Measurements from ENCODE around the gene ALDH16A1. TPM values are rescaled to one million over a fixed set of nuclear protein-coding genes. Genes with fewer than 3 reads are reported as not detected.

The ALDH16A1 gene
- total and polyA plus RNA-seq, 10 of the 15 experiments (the other 5 are each of a cell fraction or from before 2014, with no cell fraction given) = 1.7 to 49.3 (median 18.1) TPM

- TF ChIP-seq PBX3 (IDR thresholded peaks at IDR 0.05; ENCODE audit: insufficient replicate concordance, low read depth, low read length) = no peak
- TF ChIP-seq TCF12 (IDR thresholded peaks at IDR 0.05; ENCODE audit: low read depth, low read length) = no peak
- no peak for TF ChIP-seq PKNOX1 (IDR thresholded peaks at IDR 0.05)
- no peak for TF ChIP-seq IRF4 (IDR thresholded peaks at IDR 0.05; ENCODE audit: low read depth, low read length)
These were observed 46.1 kb downstream of the ALDH16A1 start (continued) for GRCh38 chr19:49499030-49499670.

- WGBS (ENCODE audit: insufficient coverage, insufficient replicate concordance, low lambda C conversion rate, missing lambda C conversion rate) = 47% methylated on average over 14 of the region's 14 CpGs
- no peak for FAIRE-seq
- SMC1A ChIA-PET (ENCODE audit: uncharacterized antibody, unreplicated experiment) = interaction anchor here (0.6 to 8.5 kb wide), 2 partner anchors 44 to 790 kb away, joined by 3 to 70 read pairs; no protein-coding TSS in a partner anchor
- intact Hi-C loops (cut with micrococcal nuclease; ENCODE audit: unreplicated experiment) = loop anchor here (1.0 kb wide), 1 partner anchor 67 kb away; no protein-coding TSS in a partner anchor
- no TSS peak for BruUV-seq (replicated peaks)
- H4K20me1 ChIP-seq (ENCODE audit: control insufficient read depth, insufficient read depth) = peaks cover 7% of the 10 kb centered on the region; the same call in 1 of the 2 replicates
- H3K36me3 ChIP-seq (ENCODE audit: control insufficient read depth in 2 of 2, insufficient read depth in 2 of 2, low read length in 1 of 2) = peaks cover 9 to 18% of the 10 kb centered on the region in 2 experiments; a peak in 3 of 4 replicates
- in situ Hi-C loops (cut with MboI) = no loop called here
- peak; percentile 16; the same call in 1 of the 3 replicates for ATAC-seq
- H3K4me3 ChIP-seq = no peak overlapping the region
- peaks cover 30% of the 10 kb centered on the region for H3K4me1 ChIP-seq (ENCODE audit: control insufficient read depth, insufficient read depth, low read length)
- no peak for DNase-seq (ENCODE audit: low read depth, low spot score)
- no peak overlapping the region for H2AFZ ChIP-seq (ENCODE audit: control insufficient read depth, low read depth, low read length)
- POLR2A ChIA-PET = no interaction called here
- TF ChIP-seq RAD21 (IDR thresholded peaks at IDR 0.05; ENCODE audit: insufficient read depth, low read depth, low read length) = peak; percentile 55
- TF ChIP-seq SMC3 (IDR thresholded peaks at IDR 0.05; ENCODE audit: borderline replicate concordance, low read length) = peak; percentile 50
- no peak for TF ChIP-seq ZNF24 (IDR thresholded peaks at IDR 0.05)
- TF ChIP-seq RBBP5 (conservative IDR thresholded peaks at IDR 0.05) = no peak
- peak; percentile 44 to 56 (median 51) for TF ChIP-seq CTCF (IDR thresholded peaks at IDR 0.05 in 2 of 3, conservative IDR thresholded peaks at IDR 0.05 in 1 of 3; ENCODE audit: control insufficient read depth in 2 of 3, extremely low read depth in 1 of 3, insufficient read depth in 1 of 3, low read depth in 3 of 3, low read length in 3 of 3)
- TF ChIP-seq ZNF687 (IDR thresholded peaks at IDR 0.05) = no peak
- no peak overlapping the region for H3K4me2 ChIP-seq (ENCODE audit: control insufficient read depth, insufficient read depth)
- CTCF ChIA-PET = interaction anchor here (0.8 to 5.9 kb wide), 9 partner anchors 9 to 278 kb away, joined by 3 to 46 read pairs (median 5); no protein-coding TSS in a partner anchor
- RAD21 ChIA-PET (ENCODE audit: unreplicated experiment) = interaction anchor here (0.9 to 1.2 kb wide), 4 partner anchors 29 to 175 kb away, joined by 3 to 6 read pairs (median 4); no protein-coding TSS in a partner anchor
- H3K27ac ChIP-seq (ENCODE audit: control insufficient read depth, insufficient read depth) = no peak overlapping the region
- no peaks in the 10 kb centered on the region for H3K9me3 ChIP-seq (replicated peaks; ENCODE audit: control insufficient read depth, insufficient read depth, low read length)
- H3K27me3 ChIP-seq (replicated peaks in 1 of 2; ENCODE audit: control insufficient read depth in 2 of 2, insufficient read depth in 2 of 2, low read length in 1 of 2) = no peaks in the 10 kb centered on the region
- peaks cover 12% of the 10 kb centered on the region for H3K79me2 ChIP-seq (ENCODE audit: control insufficient read depth, insufficient read depth, low read length)
- H3K9ac ChIP-seq (ENCODE audit: control insufficient read depth, insufficient read depth, low read length) = no peak overlapping the region
These were observed 50.0 kb downstream of the ALDH16A1 start for GRCh38 chr19:49502866-49503581.

Data from GM12878 (cell line).